Thyroid gland (tissue), 4 donors: ENCODE measurements around the gene ELFN2. TPM values are rescaled to one million over a fixed set of nuclear protein-coding genes. Genes with fewer than 3 reads are reported as not detected.

Source experiments
- DNase-seq, 2 donors: peaks; one replicate each; pipeline ENCODE4 v3.0.0-alpha.2; 2019
- H3K27ac ChIP-seq, 3 donors: fragments of 200-600 bp; sonication (generic); 1 replicate in 2 of 3; 2 replicates in 1 of 3; pipeline ENCODE4 v1.5.1; 2016 to 2019; ENCODE audit warnings: mild to moderate bottlenecking in 1 of 3, moderate library complexity in 1 of 3
- H3K27me3 ChIP-seq: fragments of 200-600 bp; sonication (generic); one replicate; pipeline ENCODE4 v1.5.1; 2019
- H3K36me3 ChIP-seq, 2 donors: fragments of 200-600 bp; sonication (generic); one replicate each; pipeline ENCODE4 v1.5.1; 2016 to 2019
- H3K4me1 ChIP-seq, 2 donors: fragments of 200-600 bp; sonication (generic); one replicate each; pipeline ENCODE4 v1.5.1; 2017 to 2019
- H3K4me3 ChIP-seq, 3 donors: fragments of 200-600 bp; sonication (generic); replicated peaks in 1 of 3; 1 replicate in 2 of 3; 2 replicates in 1 of 3; pipeline ENCODE4 v1.5.1; 2016; ENCODE audit warnings: mild to moderate bottlenecking in 1 of 3
- H3K9me3 ChIP-seq: fragments of 200-600 bp; sonication (generic); one replicate; pipeline ENCODE4 v1.5.1; 2017
- CTCF ChIP-seq, 6 experiments: fragments of 200-600 bp in 3 of 6; fragments of 450-650 bp in 3 of 6; sonication (generic) in 3 of 6; IDR thresholded peaks; one replicate each; pipeline ENCODE4 v1.5.1; 2016 to 2019; ENCODE audit warnings: antibody characterized with exemption in 6 of 6, mild to moderate bottlenecking in 2 of 6, inconsistent platforms in 1 of 6, moderate library complexity in 1 of 6
- POLR2A ChIP-seq, 2 donors: fragments of 450-650 bp; IDR thresholded peaks; one replicate each; pipeline ENCODE4 v1.6.1; 2017; ENCODE audit warnings: antibody characterized with exemption in 2 of 2, mild to moderate bottlenecking in 2 of 2, moderate library complexity in 1 of 2
- WGBS, 2 donors: methylation state at CpG; one replicate each; pipeline ENCODE4 v1.1.5; 2017; 5-methylcytosine and 5-hydroxymethylcytosine counted together
- intact Hi-C: fragments of 100-400 bp; cut with DNase I; formaldehyde crosslinking; loops from one replicate; pipeline ENCODE4 v1.15.1; 2023
- total RNA-seq, 4 donors: library from RNA; depleted of rRNA; stranded (reverse); fragments of >200 nt; gene quantifications; one replicate each; pipeline ENCODE4 v1.2.3, GENCODE V29; 2016

The ELFN2 gene
- total RNA-seq, 4 donors from 2014 or later: 0.05 TPM; not detected in 3

- no peaks in the 10 kb centered on the region for H3K4me1 ChIP-seq
- no peak for DNase-seq
- H3K4me3 ChIP-seq: no peak overlapping the region
- WGBS, 2 donors: 82 to 89% methylated on average over 7 to 8 of the region's 8 CpGs
- H3K27me3 ChIP-seq: no peaks in the 10 kb centered on the region
- no peaks in the 10 kb centered on the region for H3K9me3 ChIP-seq
- TF ChIP-seq CTCF (IDR thresholded peaks at IDR 0.05) (no peak), POLR2A (IDR thresholded peaks at IDR 0.05) (no peak)
- no peaks in the 10 kb centered on the region for H3K36me3 ChIP-seq
- no peak overlapping the region for H3K27ac ChIP-seq
- intact Hi-C loops: no loop called here
Observed at GRCh38 chr22:37366601-37367000, 60.7 kb downstream of the ELFN2 start.

- no peaks in the 10 kb centered on the region for H3K9me3 ChIP-seq
- no peaks in the 10 kb centered on the region for H3K4me1 ChIP-seq
- no peak for TF ChIP-seq CTCF (IDR thresholded peaks at IDR 0.05)
- TF ChIP-seq POLR2A (IDR thresholded peaks at IDR 0.05): no peak
- H3K27me3 ChIP-seq: no peaks in the 10 kb centered on the region
- 80 to 89% methylated on average over 10 of the region's 10 CpGs for WGBS, 2 donors
- H3K36me3 ChIP-seq: no peaks in the 10 kb centered on the region
- DNase-seq: no peak
- no peak overlapping the region for H3K4me3 ChIP-seq
- no peak overlapping the region for H3K27ac ChIP-seq
- intact Hi-C loops: no loop called here
Observed at GRCh38 chr22:37365950-37366349, 61.3 kb downstream of the ELFN2 start.

GRCh38 chr22:37363261-37363992 is 63.9 kb downstream of the ELFN2 start:
- Histone ChIP-seq H3K4me1 (no peaks in the 10 kb centered on the region), H3K27ac (no peak overlapping the region), H3K27me3 (no peaks in the 10 kb centered on the region), H3K36me3 (no peaks in the 10 kb centered on the region), H3K4me3 (no peak overlapping the region), H3K9me3 (no peaks in the 10 kb centered on the region)
- TF ChIP-seq POLR2A (IDR thresholded peaks at IDR 0.05) (no peak), CTCF (IDR thresholded peaks at IDR 0.05) (no peak)
- 77 to 89% methylated on average over 15 of the region's 15 CpGs for WGBS, 2 donors
- intact Hi-C loops: no loop called here
- no peak for DNase-seq

GRCh38 chr22:37362621-37363020 is 64.7 kb downstream of the ELFN2 start:
- Histone ChIP-seq H3K4me3 (no peak overlapping the region), H3K4me1 (no peaks in the 10 kb centered on the region), H3K9me3 (no peaks in the 10 kb centered on the region), H3K27me3 (no peaks in the 10 kb centered on the region), H3K27ac (no peak overlapping the region), H3K36me3 (no peaks in the 10 kb centered on the region)
- no peak for TF ChIP-seq CTCF (IDR thresholded peaks at IDR 0.05)
- TF ChIP-seq POLR2A (IDR thresholded peaks at IDR 0.05): no peak
- intact Hi-C loops: no loop called here
- no peak for DNase-seq
- 13 to 70% methylated on average over 1 to 3 of the region's 3 CpGs for WGBS, 2 donors

- DNase-seq: no peak
- intact Hi-C loops: no loop called here
- H3K27ac ChIP-seq: no peak overlapping the region
- TF ChIP-seq POLR2A (IDR thresholded peaks at IDR 0.05) (no peak), CTCF (IDR thresholded peaks at IDR 0.05) (no peak)
- no peaks in the 10 kb centered on the region for H3K36me3 ChIP-seq
- no peaks in the 10 kb centered on the region for H3K9me3 ChIP-seq
- H3K27me3 ChIP-seq: no peaks in the 10 kb centered on the region
- WGBS, 2 donors: 63 to 66% methylated on average over 8 of the region's 8 CpGs
- no peak overlapping the region for H3K4me3 ChIP-seq
- H3K4me1 ChIP-seq: no peaks in the 10 kb centered on the region
Observed at GRCh38 chr22:37358917-37359316, 68.4 kb downstream of the ELFN2 start.
